ENCODE measurements around the gene TMEM190.

DNA sequence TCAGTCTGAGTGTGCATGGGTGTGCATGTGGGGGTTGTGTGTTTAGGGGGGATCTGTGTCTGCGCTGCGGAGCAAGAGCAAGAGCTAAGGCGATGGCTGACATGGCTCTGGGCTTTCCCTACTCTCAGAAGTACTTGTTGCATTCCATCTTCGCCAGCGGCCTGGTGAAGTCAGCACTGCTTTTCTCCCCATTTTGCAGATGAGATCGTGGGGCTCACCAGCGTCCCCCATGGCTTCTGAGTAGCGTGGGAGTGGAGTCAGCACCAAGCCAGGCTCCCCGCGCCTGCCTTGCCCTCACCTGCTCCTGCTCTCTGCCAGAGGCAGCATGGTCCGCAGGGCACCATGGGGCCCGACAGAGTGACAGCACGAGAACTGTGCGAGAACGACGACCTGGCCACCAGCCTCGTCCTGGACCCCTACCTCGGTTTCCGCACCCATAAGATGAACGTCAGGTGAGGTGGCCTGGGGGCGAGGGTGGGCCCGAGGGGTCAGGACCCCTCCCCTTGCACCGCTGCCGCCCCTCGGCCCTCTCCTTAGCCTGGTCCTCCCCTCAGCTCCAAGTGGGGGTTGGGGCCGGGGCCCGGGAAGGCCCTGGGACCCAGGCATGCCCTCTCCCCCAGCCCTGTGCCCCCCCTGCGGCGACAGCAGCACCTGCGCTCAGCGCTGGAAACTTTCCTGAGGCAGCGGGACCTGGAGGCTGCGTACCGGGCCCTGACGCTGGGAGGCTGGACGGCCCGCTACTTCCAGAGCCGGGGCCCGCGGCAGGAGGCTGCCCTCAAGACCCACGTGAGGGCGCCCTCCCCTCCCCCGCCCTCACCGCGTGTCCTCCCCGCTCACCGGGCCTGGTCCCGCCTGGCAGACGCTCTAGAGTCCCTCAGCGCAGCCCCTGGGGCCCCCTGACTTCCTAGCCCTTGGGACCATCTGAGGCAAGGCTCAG, 34.8 kb upstream of the TMEM190 start:
- TF ChIP-seq, protein P1, sequence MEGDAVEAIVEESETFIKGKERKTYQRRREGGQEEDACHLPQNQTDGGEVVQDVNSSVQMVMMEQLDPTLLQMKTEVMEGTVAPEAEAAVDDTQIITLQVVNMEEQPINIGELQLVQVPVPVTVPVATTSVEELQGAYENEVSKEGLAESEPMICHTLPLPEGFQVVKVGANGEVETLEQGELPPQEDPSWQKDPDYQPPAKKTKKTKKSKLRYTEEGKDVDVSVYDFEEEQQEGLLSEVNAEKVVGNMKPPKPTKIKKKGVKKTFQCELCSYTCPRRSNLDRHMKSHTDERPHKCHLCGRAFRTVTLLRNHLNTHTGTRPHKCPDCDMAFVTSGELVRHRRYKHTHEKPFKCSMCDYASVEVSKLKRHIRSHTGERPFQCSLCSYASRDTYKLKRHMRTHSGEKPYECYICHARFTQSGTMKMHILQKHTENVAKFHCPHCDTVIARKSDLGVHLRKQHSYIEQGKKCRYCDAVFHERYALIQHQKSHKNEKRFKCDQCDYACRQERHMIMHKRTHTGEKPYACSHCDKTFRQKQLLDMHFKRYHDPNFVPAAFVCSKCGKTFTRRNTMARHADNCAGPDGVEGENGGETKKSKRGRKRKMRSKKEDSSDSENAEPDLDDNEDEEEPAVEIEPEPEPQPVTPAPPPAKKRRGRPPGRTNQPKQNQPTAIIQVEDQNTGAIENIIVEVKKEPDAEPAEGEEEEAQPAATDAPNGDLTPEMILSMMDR (conservative IDR thresholded peaks at IDR 0.05): no peak
- TF ChIP-seq ZFX (IDR thresholded peaks at IDR 0.05): no peak

Data from C4-2B (cell line).